Measurements from ENCODE around the gene TPRX2.
A peak's percentile ranks its signal among the peaks of the same experiment; 100 is the strongest.
"Not testable (repeated sequence)": the region's sequence is repeated elsewhere in the genome, so short reads cannot be mapped to it uniquely, and the experiment has no call there.

Gene TPRX2

GRCh38 chr19:47854459-47854858 lies 4.6 kb upstream of the TPRX2 start:
- no peaks in the 10 kb centered on the region for H3K9me2 ChIP-seq (replicated peaks; ENCODE audit: insufficient read depth, low read length)
- H3K4me3 ChIP-seq (ENCODE audit: low read length): no peak overlapping the region
- H4K20me1 ChIP-seq (ENCODE audit: insufficient read depth, low read length): no peaks in the 10 kb centered on the region
- TF ChIP-seq EZH2 (optimal IDR thresholded peaks at IDR 0.05; ENCODE audit: low read depth, low read length) (no peak), EZH2phosphoT487 (IDR thresholded peaks at IDR 0.05; ENCODE audit: low read length) (no peak), CTCF (IDR thresholded peaks at IDR 0.05; ENCODE audit: low read length) (no peak)
- H3F3A ChIP-seq (ENCODE audit: insufficient read depth, low read length): no peaks in the 10 kb centered on the region
- no peak overlapping the region for H2AFZ ChIP-seq (ENCODE audit: low read length)
- H3K79me2 ChIP-seq (ENCODE audit: low read length): no peaks in the 10 kb centered on the region
- no peak overlapping the region for H3K9ac ChIP-seq (ENCODE audit: low read length)
- H3K4me1 ChIP-seq (ENCODE audit: low read length): no peaks in the 10 kb centered on the region
- no peaks in the 10 kb centered on the region for H3K9me3 ChIP-seq (replicated peaks; ENCODE audit: insufficient read depth, low read length)
- H3K36me3 ChIP-seq (replicated peaks; ENCODE audit: insufficient read depth, low read length): no peaks in the 10 kb centered on the region
- H3K4me2 ChIP-seq (ENCODE audit: low read depth, low read length): no peak overlapping the region
- DNase-seq: peak; percentile 18
- peaks cover 89% of the 10 kb centered on the region for H3K27me3 ChIP-seq (replicated peaks; ENCODE audit: insufficient read depth, low read length)
- no peak overlapping the region for H3K27ac ChIP-seq (ENCODE audit: low read length)

GRCh38 chr19:47858231-47858630 lies 804 bp upstream of the TPRX2 start:
- peaks cover 79% of the 10 kb centered on the region for H3K27me3 ChIP-seq (replicated peaks; ENCODE audit: insufficient read depth, low read length)
- not testable (repeated sequence) for H3K9me3 ChIP-seq (replicated peaks; ENCODE audit: insufficient read depth, low read length); H3K79me2 ChIP-seq (ENCODE audit: low read length); H4K20me1 ChIP-seq (ENCODE audit: insufficient read depth, low read length); H3K4me3 ChIP-seq (ENCODE audit: low read length); H3F3A ChIP-seq (ENCODE audit: insufficient read depth, low read length); H3K9ac ChIP-seq (ENCODE audit: low read length); DNase-seq; H3K4me1 ChIP-seq (ENCODE audit: low read length); H3K36me3 ChIP-seq (replicated peaks; ENCODE audit: insufficient read depth, low read length); H3K27ac ChIP-seq (ENCODE audit: low read length); H3K9me2 ChIP-seq (replicated peaks; ENCODE audit: insufficient read depth, low read length); H2AFZ ChIP-seq (ENCODE audit: low read length); H3K4me2 ChIP-seq (ENCODE audit: low read depth, low read length)

- H3K4me3 ChIP-seq (ENCODE audit: low read length); H3K9me2 ChIP-seq (replicated peaks; ENCODE audit: insufficient read depth, low read length); H3K79me2 ChIP-seq (ENCODE audit: low read length); H3K27ac ChIP-seq (ENCODE audit: low read length); H3K9ac ChIP-seq (ENCODE audit: low read length); DNase-seq; H3K9me3 ChIP-seq (replicated peaks; ENCODE audit: insufficient read depth, low read length); H3K36me3 ChIP-seq (replicated peaks; ENCODE audit: insufficient read depth, low read length); H3K4me1 ChIP-seq (ENCODE audit: low read length); H3K4me2 ChIP-seq (ENCODE audit: low read depth, low read length); H2AFZ ChIP-seq (ENCODE audit: low read length); H4K20me1 ChIP-seq (ENCODE audit: insufficient read depth, low read length); H3F3A ChIP-seq (ENCODE audit: insufficient read depth, low read length): not testable (repeated sequence)
- peaks cover 77% of the 10 kb centered on the region for H3K27me3 ChIP-seq (replicated peaks; ENCODE audit: insufficient read depth, low read length)
Observed at GRCh38 chr19:47859838-47860237, 803 bp downstream of the TPRX2 start.

GRCh38 chr19:47860602-47861297 lies 1.7 kb downstream of the TPRX2 start:
- no peak overlapping the region for H3K4me3 ChIP-seq (ENCODE audit: low read length)
- no peak overlapping the region for H3K9ac ChIP-seq (ENCODE audit: low read length)
- no peaks in the 10 kb centered on the region for H3K4me1 ChIP-seq (ENCODE audit: low read length)
- H3K9me3 ChIP-seq (replicated peaks; ENCODE audit: insufficient read depth, low read length): no peaks in the 10 kb centered on the region
- no peak for DNase-seq
- H3K4me2 ChIP-seq (ENCODE audit: low read depth, low read length): no peak overlapping the region
- H4K20me1 ChIP-seq (ENCODE audit: insufficient read depth, low read length): no peaks in the 10 kb centered on the region
- peaks cover 75% of the 10 kb centered on the region for H3K27me3 ChIP-seq (replicated peaks; ENCODE audit: insufficient read depth, low read length)
- H3K36me3 ChIP-seq (replicated peaks; ENCODE audit: insufficient read depth, low read length): no peaks in the 10 kb centered on the region
- no peak overlapping the region for H3K27ac ChIP-seq (ENCODE audit: low read length)
- no peak overlapping the region for H2AFZ ChIP-seq (ENCODE audit: low read length)
- TF ChIP-seq EZH2 (optimal IDR thresholded peaks at IDR 0.05; ENCODE audit: low read depth, low read length) (no peak), CTCF (IDR thresholded peaks at IDR 0.05; ENCODE audit: low read length) (no peak), EZH2phosphoT487 (IDR thresholded peaks at IDR 0.05; ENCODE audit: low read length) (no peak)
- no peaks in the 10 kb centered on the region for H3K79me2 ChIP-seq (ENCODE audit: low read length)
- H3F3A ChIP-seq (ENCODE audit: insufficient read depth, low read length): no peaks in the 10 kb centered on the region
- H3K9me2 ChIP-seq (replicated peaks; ENCODE audit: insufficient read depth, low read length): no peaks in the 10 kb centered on the region

All from MM.1S (cell line).